ENCODE data around the gene UBL4B.

DNA sequence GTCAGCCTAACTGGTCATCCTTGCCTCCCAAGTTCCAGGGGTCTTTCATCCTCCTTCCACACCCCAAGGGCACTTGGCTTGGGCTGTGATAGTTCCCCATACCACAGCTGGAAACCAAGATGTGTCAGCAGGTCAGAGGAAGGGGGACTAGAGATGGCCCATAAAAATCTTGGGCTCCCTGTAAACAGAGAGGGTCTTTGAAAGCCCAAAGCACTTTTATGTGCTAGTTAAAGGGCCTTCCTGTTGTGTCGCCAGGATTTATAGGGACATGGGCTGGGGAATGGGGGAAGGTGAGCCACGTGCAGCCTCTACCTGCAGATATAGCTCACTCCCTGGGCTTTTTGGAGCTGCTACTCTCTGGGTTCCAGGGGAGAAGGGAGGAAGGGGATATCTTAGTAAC lies 11.9 kb upstream of the UBL4B start:
- TF ChIP-seq, protein P1, sequence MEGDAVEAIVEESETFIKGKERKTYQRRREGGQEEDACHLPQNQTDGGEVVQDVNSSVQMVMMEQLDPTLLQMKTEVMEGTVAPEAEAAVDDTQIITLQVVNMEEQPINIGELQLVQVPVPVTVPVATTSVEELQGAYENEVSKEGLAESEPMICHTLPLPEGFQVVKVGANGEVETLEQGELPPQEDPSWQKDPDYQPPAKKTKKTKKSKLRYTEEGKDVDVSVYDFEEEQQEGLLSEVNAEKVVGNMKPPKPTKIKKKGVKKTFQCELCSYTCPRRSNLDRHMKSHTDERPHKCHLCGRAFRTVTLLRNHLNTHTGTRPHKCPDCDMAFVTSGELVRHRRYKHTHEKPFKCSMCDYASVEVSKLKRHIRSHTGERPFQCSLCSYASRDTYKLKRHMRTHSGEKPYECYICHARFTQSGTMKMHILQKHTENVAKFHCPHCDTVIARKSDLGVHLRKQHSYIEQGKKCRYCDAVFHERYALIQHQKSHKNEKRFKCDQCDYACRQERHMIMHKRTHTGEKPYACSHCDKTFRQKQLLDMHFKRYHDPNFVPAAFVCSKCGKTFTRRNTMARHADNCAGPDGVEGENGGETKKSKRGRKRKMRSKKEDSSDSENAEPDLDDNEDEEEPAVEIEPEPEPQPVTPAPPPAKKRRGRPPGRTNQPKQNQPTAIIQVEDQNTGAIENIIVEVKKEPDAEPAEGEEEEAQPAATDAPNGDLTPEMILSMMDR (conservative IDR thresholded peaks at IDR 0.05; ENCODE audit: low read depth in 2 of 2): no peak
- no peak for TF ChIP-seq ZNF114 (CRISPR knock-in tag; IDR thresholded peaks at IDR 0.05)
